Measurements from ENCODE around the gene BBX.

The BBX gene

DNA sequence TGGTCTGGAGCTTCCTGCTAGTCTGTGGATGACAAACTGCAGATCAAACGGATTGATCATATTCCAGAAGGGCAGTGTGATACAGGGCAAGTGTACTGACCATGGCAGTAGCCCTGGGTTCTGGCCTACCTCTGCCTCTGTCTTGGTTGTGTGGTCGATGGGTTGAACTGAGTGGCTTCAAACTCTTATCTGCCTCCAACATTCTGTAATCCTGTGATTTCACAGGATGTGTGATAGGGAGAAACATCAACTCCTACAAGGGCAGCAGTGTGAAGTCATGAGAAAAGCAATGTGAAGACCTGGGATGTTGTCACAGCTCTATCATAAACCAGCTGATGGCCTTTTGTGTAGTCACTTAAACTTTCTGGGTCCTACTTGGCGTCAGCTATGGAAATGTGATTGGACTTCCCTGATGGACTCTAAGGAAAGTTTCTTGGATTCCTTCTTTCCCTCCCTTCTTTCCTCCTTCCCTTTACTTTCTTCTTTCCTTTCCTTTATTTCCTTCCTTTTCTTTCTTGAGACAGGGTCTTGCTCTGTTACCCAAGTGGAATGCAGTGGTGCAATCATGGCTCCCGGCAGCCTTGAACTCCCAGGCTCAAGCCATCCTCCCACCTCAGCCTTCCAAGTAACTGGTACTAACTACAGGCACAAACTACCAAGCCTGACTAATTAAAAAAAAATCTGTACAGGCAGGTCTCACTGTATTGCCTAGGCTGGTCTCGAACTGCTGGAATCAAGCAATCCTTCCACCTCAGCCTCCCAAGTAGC, 114.8 kb downstream of the BBX start:
- no peak for DNase-seq
- H3K36me3 ChIP-seq = no peaks in the 10 kb centered on the region
- no peaks in the 10 kb centered on the region for H3K9me3 ChIP-seq
- no peaks in the 10 kb centered on the region for H3K27me3 ChIP-seq
- TF ChIP-seq, protein P1, sequence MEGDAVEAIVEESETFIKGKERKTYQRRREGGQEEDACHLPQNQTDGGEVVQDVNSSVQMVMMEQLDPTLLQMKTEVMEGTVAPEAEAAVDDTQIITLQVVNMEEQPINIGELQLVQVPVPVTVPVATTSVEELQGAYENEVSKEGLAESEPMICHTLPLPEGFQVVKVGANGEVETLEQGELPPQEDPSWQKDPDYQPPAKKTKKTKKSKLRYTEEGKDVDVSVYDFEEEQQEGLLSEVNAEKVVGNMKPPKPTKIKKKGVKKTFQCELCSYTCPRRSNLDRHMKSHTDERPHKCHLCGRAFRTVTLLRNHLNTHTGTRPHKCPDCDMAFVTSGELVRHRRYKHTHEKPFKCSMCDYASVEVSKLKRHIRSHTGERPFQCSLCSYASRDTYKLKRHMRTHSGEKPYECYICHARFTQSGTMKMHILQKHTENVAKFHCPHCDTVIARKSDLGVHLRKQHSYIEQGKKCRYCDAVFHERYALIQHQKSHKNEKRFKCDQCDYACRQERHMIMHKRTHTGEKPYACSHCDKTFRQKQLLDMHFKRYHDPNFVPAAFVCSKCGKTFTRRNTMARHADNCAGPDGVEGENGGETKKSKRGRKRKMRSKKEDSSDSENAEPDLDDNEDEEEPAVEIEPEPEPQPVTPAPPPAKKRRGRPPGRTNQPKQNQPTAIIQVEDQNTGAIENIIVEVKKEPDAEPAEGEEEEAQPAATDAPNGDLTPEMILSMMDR (IDR thresholded peaks at IDR 0.05; ENCODE audit: low read depth, low read length) = no peak
- H3K4me3 ChIP-seq (ENCODE audit: low read depth, low read length) = no peak overlapping the region
- H3K4me1 ChIP-seq = no peaks in the 10 kb centered on the region

DNA sequence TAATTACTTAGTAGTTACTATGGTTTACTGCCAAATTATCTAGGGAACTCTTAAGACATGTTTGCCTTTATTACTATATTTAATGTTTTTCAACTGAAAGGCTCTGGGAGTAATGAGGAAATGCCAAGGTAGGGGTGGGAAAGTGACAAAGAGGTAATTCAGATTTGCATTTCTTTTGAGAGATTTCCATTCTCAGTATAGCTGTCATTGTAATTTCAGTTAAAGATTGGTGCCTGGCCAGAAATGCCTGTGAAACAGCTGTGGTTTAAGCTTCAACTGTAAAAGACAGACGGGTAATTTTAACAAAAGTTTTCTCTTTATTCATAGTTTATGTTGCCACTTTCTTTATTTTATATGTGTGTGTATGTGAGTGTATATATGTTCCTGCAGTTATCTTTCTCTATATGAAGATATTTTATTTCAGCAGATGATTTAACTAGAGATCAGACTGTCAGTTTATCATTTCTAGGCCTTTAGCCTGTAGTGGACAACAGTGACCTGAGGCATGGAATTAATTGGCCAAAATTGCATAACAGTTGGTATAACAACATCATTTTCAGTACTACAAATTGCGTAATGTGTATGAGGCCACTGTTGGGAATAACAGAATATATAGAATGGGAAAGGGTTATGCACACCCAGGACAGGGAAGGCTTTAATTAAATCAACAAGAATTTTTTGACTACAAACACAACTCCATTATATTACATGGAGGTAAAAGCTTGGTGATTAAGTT, 119.0 kb downstream of the BBX start:
- Histone ChIP-seq H3K9me3 (no peaks in the 10 kb centered on the region), H3K36me3 (no peaks in the 10 kb centered on the region), H3K4me3 (ENCODE audit: low read depth, low read length) (no peak overlapping the region), H3K4me1 (no peaks in the 10 kb centered on the region; the same call in 1 of the 2 replicates), H3K27me3 (no peaks in the 10 kb centered on the region)
- TF ChIP-seq, protein P1 (IDR thresholded peaks at IDR 0.05; ENCODE audit: low read depth, low read length) = no peak
- no peak for DNase-seq

DNA sequence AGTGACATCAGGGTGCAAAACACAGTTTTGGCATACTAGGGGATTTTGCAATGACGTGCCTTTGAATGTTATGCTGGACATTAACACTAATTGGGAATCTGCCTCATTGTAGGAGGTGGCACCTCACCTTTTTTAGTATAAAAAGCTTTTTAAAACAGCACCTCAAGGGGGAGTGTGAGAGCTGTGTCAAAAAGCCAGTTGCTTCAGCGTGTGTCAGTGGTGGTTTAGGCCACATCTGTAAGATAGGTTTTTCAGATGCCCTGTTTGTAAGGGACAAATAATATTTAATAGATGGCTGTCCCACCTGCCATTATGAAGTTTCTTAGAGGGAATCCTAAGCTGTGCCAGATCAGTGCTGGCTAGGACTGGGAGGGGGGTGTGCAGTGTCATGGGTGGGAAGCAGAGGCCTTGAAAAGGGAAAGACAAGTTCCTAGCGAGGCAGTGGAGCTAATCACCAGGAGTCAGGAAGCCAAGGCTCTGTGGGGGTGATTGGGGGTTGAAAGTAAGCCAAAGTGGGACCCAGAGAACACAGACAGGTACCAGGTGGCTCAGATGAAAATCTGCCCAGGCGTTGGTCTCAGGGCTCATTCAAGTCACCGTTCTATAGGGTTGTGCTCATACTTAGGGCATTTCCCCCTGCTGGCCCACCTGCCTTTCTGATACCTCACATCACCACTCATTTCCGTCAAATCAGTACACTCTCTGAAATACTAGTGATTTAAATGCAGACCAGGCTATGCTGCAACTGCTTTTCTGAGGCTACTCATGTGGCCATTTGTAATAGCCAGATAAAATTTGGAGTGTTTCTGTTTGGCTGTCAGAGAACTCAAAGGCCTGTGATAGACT, 120.5 kb downstream of the BBX start:
- no peak overlapping the region for H3K4me3 ChIP-seq (ENCODE audit: low read depth, low read length)
- DNase-seq = no peak
- TF ChIP-seq, protein P1 (IDR thresholded peaks at IDR 0.05; ENCODE audit: low read depth, low read length) = peak; percentile 53

DNA sequence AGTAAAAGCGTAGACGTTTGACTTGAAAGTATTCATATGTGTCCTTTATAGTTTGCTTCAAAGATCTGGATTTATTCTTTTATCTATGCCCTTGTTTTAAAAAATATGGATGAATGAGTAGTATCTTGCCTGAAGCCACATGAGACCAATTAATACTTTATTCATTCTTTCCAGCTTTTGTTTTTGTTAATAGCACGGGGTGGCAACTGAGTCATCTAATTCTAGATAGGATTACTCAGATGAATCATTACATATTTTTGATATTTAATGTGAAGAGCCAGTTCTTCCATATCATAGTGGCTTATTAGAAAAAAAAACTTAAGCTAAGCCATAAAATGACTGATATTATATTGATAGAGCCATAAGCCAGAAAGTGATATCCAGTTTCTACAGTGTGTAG, 121.9 kb downstream of the BBX start:
- Histone ChIP-seq H3K4me1 (peaks cover 3% of the 10 kb centered on the region; the same call in 1 of the 2 replicates), H3K4me3 (ENCODE audit: low read depth, low read length) (no peak overlapping the region), H3K9me3 (no peaks in the 10 kb centered on the region), H3K36me3 (no peaks in the 10 kb centered on the region), H3K27me3 (no peaks in the 10 kb centered on the region)
- DNase-seq = no peak
- TF ChIP-seq, protein P1 (IDR thresholded peaks at IDR 0.05; ENCODE audit: low read depth, low read length) = no peak

More for the DNA sequence above, 120.5 kb downstream of the BBX start:
- no peaks in the 10 kb centered on the region for H3K9me3 ChIP-seq
- peaks cover 3% of the 10 kb centered on the region; the same call in 1 of the 2 replicates for H3K4me1 ChIP-seq
- no peaks in the 10 kb centered on the region for H3K27me3 ChIP-seq
- H3K36me3 ChIP-seq = no peaks in the 10 kb centered on the region

DNA sequence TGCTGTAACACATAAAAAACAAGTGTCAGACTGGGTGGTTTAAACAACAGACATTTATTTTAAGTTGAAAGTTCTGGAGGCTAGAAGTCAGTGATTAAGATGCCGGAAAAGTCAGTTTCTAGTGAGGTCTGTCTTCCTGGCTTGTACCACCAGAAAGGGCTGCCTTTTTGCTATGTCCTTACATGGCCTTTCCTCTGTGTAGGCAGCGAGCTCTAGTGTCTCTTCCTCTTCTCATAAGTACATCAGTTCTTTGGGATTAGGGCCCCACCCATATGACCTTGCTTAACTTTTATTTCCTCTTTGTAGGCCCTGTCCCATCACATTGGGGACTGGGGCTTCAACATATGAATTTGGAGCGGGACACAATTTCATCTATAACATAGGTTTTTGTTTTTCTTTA, 128.0 kb downstream of the BBX start:
- no peaks in the 10 kb centered on the region for H3K27me3 ChIP-seq
- TF ChIP-seq, protein P1 (IDR thresholded peaks at IDR 0.05; ENCODE audit: low read depth, low read length) = no peak
- no peak overlapping the region for H3K4me3 ChIP-seq (ENCODE audit: low read depth, low read length)
- no peaks in the 10 kb centered on the region for H3K36me3 ChIP-seq
- H3K4me1 ChIP-seq = peaks cover 3% of the 10 kb centered on the region; the same call in 1 of the 2 replicates
- DNase-seq = no peak
- no peaks in the 10 kb centered on the region for H3K9me3 ChIP-seq

All from BE2C (cell line).